GM19463 (cell line): ENCODE measurements around the gene LRRC74A.

Source experiments
- ATAC-seq: cut with Tn5 transposase; IDR thresholded peaks from one replicate; pipeline ENCODE4 v1.9.1; 2021; ENCODE audit warnings: mild to moderate bottlenecking, moderate library complexity; ENCODE audit not compliant: unreplicated experiment

The LRRC74A gene

GRCh38 chr14:76844223-76844622, 18.0 kb downstream of the LRRC74A start:
- no peak for ATAC-seq

GRCh38 chr14:76846331-76847047, 20.3 kb downstream of the LRRC74A start:
- no peak for ATAC-seq

GRCh38 chr14:76848879-76849278, 22.7 kb downstream of the LRRC74A start:
- no peak for ATAC-seq

GRCh38 chr14:76855066-76855465, 28.9 kb downstream of the LRRC74A start:
- no peak for ATAC-seq

GRCh38 chr14:76856769-76857168, 30.6 kb downstream of the LRRC74A start:
- no peak for ATAC-seq

GRCh38 chr14:76861574-76862255, 35.5 kb downstream of the LRRC74A start:
- no peak for ATAC-seq

- no peak for ATAC-seq
These were observed 36.5 kb downstream of the LRRC74A start for GRCh38 chr14:76862546-76863282.

GRCh38 chr14:76863724-76864407, 37.7 kb downstream of the LRRC74A start:
- peak; percentile 53 for ATAC-seq

- ATAC-seq = no peak
These were observed 40.2 kb downstream of the LRRC74A start for GRCh38 chr14:76866456-76866855.

GRCh38 chr14:76867516-76868453, 41.6 kb downstream of the LRRC74A start:
- ATAC-seq = no peak

GRCh38 chr14:76868454-76869170, 42.4 kb downstream of the LRRC74A start:
- ATAC-seq = no peak

GRCh38 chr14:76870166-76870565, 44.0 kb downstream of the LRRC74A start:
- ATAC-seq = no peak

- ATAC-seq = no peak
These were observed 46.7 kb downstream of the LRRC74A start for GRCh38 chr14:76872796-76873432.

- no peak for ATAC-seq
These were observed 48.5 kb downstream of the LRRC74A start for GRCh38 chr14:76874734-76875133.

GRCh38 chr14:76876076-76876475, 49.9 kb downstream of the LRRC74A start:
- ATAC-seq = no peak

GRCh38 chr14:76877871-76878270, 51.7 kb downstream of the LRRC74A start:
- ATAC-seq = no peak

- no peak for ATAC-seq
These were observed 54.2 kb downstream of the LRRC74A start for GRCh38 chr14:76880449-76880848.

- no peak for ATAC-seq
These were observed 55.1 kb downstream of the LRRC74A start for GRCh38 chr14:76881348-76881747.

GRCh38 chr14:76882651-76883050, 56.4 kb downstream of the LRRC74A start:
- ATAC-seq = no peak
